A673 (cell line): ENCODE results near the gene SPTBN4.
"Not testable (repeated sequence)": the region's sequence is repeated elsewhere in the genome, so short reads cannot be mapped to it uniquely, and the experiment has no call there.

ENCODE experiments used
- CTCF ChIP-seq: fragments of 300-800, 200-600 bp; sonication (generic); conservative IDR thresholded peaks from 2 replicates; pipeline ENCODE4 v1.5.1; 2017; ENCODE audit warnings: low read depth, mild to moderate bottlenecking, antibody characterized with exemption, low read length, moderate library complexity, mixed read lengths
- EZH2 ChIP-seq: fragments of 200-600 bp; sonication (generic); IDR thresholded peaks from 2 replicates; pipeline ENCODE4 v1.6.1; 2017; ENCODE audit warnings: borderline replicate concordance, low read depth, mild to moderate bottlenecking, mixed read lengths, antibody characterized with exemption, low read length; ENCODE audit not compliant: poor library complexity, severe bottlenecking

GRCh38 chr19:40547190-40547589 lies 80.4 kb downstream of the SPTBN4 start:
- TF ChIP-seq CTCF, EZH2: not testable (repeated sequence)
